HEK293T (cell line): ENCODE results near the gene PSD2.

Experiments used
- ELF4 ChIP-seq: fragments of 450-650 bp; IDR thresholded peaks from 2 replicates; pipeline ENCODE4 v1.6.1; 2017; ENCODE audit warnings: antibody characterized with exemption
- FOXA1 ChIP-seq: fragments of 450-650 bp; IDR thresholded peaks from 2 replicates; pipeline ENCODE4 v1.6.1; 2016; ENCODE audit warnings: mild to moderate bottlenecking
- FOXK2 ChIP-seq: fragments of 450-650 bp; IDR thresholded peaks from 2 replicates; pipeline ENCODE4 v1.6.1; 2016; ENCODE audit warnings: mild to moderate bottlenecking
- HDGF ChIP-seq: fragments of 450-650 bp; IDR thresholded peaks from 2 replicates; pipeline ENCODE4 v1.6.1; 2017; ENCODE audit warnings: antibody characterized with exemption, borderline replicate concordance
- SP1 ChIP-seq: fragments of 450-650 bp; IDR thresholded peaks from 2 replicates; pipeline ENCODE4 v1.6.1; 2017
- TARDBP ChIP-seq: fragments of 450-650 bp; IDR thresholded peaks from 2 replicates; pipeline ENCODE4 v1.6.1; 2016
- ZNF384 ChIP-seq: fragments of 450-650 bp; IDR thresholded peaks from 2 replicates; pipeline ENCODE4 v1.6.1; 2016

DNA sequence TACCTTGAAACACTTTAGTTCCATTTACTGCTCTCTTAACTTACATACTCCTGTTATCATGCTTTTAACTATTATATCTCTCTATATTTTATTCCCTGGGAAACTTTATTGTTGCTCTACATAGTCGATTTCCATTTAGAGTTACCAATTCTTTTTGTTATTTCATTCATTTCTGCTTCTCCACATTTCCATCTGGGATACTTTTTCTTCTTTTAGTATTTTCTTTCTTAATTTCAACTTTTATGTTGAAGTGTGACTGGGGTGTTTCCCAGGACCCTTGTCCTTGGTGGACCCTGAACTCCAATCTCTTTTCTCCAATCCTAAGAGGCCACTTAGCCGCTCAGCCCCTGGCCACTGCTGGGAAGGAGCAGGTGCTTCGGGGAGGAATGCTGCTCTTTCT, 36.0 kb downstream of the PSD2 start:
- TF ChIP-seq SP1 (no peak), TARDBP (no peak), FOXA1 (no peak), ELF4 (no peak), ZNF384 (no peak), FOXK2 (no peak), HDGF (no peak)
